HG02678 (cell line): ENCODE measurements around the gene DOCK1.

Source experiments
- ATAC-seq: cut with Tn5 transposase; IDR thresholded peaks from one replicate; pipeline ENCODE4 v1.9.1; 2021; ENCODE audit warnings: mild to moderate bottlenecking, moderate library complexity; ENCODE audit not compliant: unreplicated experiment

DOCK1 gene

DNA sequence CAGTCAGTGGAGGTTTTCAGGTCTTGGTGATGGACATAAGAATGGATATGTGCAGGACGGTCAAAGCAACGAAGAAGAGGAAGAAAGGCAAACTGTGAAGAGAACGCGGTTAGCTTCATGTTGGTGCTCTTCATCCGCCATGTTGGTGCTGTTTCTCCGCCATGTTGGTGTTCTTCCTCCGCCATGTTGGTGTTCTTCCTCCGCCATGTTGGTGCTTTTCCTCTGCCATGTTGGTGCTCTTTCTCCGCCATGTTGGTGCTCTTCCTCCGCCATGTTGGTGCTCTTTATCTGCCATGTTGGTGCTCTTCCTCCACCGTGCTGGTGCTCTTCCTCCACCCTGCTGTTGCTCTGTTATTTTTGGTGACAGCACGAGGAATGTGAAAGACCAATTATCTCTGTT lies 95.4 kb downstream of the DOCK1 start:
- no peak for ATAC-seq

DNA sequence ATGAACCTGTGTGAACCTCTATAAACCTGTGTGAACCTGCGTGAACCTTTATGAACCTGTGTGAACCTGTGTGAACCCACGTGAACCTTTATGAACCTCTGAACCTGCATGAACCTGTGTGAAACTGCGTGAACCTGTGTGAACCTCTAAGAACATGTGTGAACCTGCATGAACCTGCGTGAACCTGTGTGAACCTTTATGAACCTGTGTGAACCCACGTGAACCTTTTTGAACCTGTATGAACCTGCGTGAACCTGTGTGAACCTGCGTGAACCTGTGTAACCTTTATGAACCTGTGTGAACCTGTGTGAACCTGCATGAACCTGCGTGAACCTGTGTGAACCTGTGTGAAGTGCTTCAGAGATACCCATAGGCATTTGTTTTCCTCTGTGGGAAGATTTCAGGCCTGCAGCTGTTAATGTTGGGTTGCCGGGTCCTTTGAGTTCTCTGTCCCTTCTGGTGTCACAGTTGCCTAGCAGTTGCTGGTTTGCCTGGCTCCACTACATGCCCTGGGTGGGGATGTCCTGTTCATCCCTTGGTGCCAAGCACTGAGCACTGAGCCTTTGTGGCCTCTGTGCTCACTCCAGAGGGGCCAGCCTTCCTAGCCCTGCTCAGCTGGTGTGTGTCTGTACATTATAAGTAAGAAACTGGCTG lies 97.9 kb downstream of the DOCK1 start:
- no peak for ATAC-seq

- ATAC-seq, result no peak
These were observed 101.2 kb downstream of the DOCK1 start for GRCh38 chr10:127006453-127006852.

DNA sequence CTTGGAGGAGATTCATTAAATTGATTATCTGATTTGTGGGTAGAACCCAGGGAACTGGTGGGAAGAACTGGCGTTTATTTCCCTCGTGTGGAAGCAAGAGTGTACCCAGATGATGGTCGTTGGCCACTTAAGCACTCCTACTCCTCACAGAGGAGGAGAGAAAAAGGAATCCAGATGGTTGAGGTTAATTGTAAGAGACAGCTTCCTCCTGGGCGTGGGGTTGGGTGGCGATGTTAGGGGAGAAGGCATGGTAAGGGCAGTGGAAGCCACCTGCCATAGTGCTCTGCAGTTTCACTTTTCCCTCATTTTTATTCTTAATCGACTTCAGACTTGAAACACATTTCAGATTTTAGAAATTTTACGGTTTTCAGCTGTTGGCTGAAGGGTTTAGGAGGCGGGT lies 104.1 kb downstream of the DOCK1 start:
- ATAC-seq, result no peak

DNA sequence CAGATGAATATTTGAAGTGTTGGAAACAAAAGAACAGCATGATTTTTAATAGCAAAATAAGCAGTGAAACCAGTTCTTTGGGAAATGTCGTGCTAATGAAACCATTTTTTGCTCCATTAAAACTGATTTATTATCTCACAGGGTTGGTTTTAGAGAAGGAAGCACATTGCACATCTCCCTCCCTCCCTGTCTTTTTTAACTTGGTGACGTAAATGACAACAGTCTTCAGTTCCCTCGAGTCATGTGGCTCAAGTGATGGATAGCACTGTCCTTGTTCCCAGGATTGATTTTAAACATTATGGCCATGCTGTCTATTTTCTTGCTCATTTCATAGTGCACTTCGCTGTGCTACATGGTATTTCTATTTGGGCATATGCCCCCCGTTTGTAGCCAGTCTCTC lies 105.9 kb downstream of the DOCK1 start:
- no peak for ATAC-seq

- no peak for ATAC-seq
These were observed 107.0 kb downstream of the DOCK1 start for GRCh38 chr10:127012071-127012768.

DNA sequence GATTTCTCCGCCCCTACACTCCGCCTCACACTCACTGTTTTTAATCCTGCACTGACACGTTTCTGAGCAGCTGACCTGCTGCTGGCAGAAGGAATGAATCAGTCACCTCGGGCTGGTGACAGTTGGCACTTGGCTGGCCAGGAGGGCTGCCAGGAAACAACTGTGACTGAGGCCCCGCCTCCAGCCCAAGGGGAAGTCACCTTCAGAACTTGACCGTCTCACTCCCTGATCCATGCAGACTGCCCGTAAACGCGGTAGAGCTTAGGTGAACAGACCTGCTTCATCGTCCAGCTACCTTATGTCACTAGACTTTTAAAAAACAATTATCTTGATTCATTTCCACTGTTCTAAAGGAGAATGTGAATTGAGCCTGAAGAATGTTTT lies 107.5 kb downstream of the DOCK1 start:
- no peak for ATAC-seq

DNA sequence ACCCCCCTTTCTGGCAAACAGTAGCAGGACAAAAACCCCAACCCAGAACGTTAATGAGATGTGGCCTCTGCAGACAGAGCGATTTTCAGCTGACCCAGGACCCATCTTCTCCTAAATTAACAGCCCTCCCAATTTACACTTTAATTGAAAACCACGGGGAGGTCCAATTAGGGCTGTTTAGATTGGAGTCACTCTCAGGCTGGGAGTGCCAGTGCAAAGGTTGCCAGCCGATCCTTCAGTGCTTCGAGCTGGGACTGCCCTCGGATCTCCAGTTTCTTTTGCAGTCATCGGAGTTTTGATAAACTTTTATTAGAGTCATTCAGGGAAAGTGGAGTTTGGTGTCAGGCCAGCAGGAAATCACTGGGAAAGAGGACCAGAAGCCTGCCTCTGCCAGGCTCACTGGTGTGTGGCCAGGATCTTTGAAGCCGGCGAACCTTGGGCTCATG lies 108.0 kb downstream of the DOCK1 start:
- no peak for ATAC-seq

GRCh38 chr10:127013691-127014473 lies 108.7 kb downstream of the DOCK1 start:
- ATAC-seq, result no peak

- ATAC-seq, result no peak
These were observed 109.4 kb downstream of the DOCK1 start for GRCh38 chr10:127014671-127015070.

- ATAC-seq, result no peak
These were observed 110.1 kb downstream of the DOCK1 start for GRCh38 chr10:127015373-127015772.

DNA sequence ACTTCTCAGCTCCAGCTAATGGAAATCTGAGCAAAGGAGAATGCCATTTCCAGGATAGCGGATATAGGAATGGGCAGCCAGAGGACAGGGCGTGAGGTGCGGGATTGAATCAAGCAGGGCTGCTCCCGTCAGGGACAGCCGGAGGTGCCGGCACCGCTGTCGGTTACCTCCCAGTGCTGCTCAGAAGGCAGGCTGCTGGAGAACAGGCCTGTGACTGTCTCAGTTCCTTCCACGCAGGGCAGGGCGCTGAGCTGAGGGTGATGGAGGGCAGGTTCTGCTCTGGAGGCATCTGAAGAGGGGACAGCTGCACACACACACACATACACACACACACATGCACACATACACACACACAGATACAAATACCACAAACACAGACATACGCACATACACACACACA lies 111.1 kb downstream of the DOCK1 start:
- no peak for ATAC-seq

- ATAC-seq, result no peak
These were observed 112.5 kb downstream of the DOCK1 start for GRCh38 chr10:127017541-127018297.

- ATAC-seq, result no peak
These were observed 113.0 kb downstream of the DOCK1 start for GRCh38 chr10:127018298-127018650.

- no peak for ATAC-seq
These were observed 113.5 kb downstream of the DOCK1 start for GRCh38 chr10:127018766-127019165.

GRCh38 chr10:127020260-127020659 lies 115.0 kb downstream of the DOCK1 start:
- no peak for ATAC-seq

DNA sequence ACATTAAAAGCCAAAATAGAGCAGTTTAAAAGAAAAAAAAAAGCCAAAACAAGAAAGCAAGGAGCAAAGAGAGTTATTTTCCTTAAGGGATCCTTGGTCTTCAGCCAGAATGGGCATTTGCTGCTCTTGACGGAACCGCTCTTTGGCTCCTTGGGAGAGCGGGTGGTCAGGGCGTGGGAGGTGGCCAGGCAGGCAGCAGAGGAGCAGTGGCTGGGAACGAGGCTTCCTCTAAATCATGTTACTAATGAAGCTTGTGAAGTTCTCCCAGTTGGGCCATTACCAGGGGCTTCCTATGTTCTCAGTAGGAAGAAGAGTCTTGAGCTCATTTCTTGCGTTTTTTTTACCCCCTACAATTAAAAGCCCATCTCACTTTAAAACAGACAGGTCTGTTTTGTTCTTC lies 116.6 kb downstream of the DOCK1 start:
- no peak for ATAC-seq

- no peak for ATAC-seq
These were observed 119.6 kb downstream of the DOCK1 start for GRCh38 chr10:127024685-127025435.

DNA sequence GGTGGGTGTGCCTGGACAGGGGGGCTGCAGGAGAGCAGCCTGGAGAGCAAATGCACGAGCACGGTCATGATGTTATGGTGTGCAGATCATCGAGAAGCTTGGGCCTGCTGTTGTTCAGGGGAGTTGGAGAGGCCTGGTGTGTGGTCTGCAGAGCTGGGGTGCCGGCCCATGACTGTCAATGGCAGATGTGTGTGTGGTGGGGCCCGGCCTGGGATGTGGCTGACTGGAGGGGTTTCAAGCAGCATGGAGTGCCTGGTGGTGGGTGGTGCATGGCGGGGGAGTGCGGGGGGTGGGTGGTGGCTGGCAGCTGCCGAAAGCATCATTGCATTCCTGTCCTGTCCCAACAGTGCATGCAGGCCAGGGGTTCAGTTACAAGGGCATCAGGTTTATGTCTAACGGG lies 122.6 kb downstream of the DOCK1 start:
- no peak for ATAC-seq

DNA sequence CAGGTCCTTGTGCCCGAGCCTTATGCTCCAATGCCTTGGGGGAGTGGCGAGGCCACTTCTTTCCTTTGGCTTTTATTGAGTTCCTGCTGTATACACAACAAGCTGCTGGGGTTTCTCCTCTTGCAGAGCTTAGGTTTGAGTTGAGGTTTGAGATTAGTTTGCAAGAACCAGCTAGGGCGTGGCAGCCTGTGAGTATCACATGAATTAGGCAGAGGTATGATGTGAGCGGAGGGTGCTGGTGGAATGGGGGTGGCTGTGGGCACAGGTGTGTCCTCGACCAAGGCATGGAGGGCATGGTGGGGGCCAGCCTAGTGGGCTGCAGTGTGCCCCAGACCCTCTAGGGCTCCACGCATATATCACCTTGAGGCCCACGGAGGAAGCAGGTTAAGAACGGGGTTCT lies 123.3 kb downstream of the DOCK1 start:
- ATAC-seq, result no peak

- no peak for ATAC-seq
These were observed 123.8 kb downstream of the DOCK1 start for GRCh38 chr10:127029061-127029460.
